GM19438 (cell line): Measurements from ENCODE around the gene STRBP.

Source experiments
- ATAC-seq: cut with Tn5 transposase; IDR thresholded peaks from one replicate; pipeline ENCODE4 v1.9.1; 2021; ENCODE audit warnings: low read depth; ENCODE audit not compliant: unreplicated experiment

The STRBP gene

DNA sequence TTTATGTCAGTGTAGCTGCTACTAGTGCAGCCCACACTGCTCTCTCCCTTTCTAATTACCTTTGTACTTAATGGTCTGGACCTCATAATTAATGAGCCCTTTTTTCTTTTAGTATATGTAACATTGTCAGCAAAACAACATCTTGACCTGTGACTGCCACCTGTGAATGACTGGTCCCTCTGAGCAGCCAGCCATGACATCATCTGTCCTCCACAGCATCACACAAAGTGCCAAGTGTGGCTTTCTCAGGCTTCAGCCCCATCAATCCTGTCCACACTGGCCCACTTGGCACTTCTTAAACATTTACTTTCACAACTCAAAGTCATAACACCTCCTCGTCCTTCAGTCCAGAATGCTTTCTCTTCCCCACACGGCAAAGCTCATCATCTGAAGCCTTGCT lies 130.2 kb downstream of the STRBP start:
- ATAC-seq = no peak

DNA sequence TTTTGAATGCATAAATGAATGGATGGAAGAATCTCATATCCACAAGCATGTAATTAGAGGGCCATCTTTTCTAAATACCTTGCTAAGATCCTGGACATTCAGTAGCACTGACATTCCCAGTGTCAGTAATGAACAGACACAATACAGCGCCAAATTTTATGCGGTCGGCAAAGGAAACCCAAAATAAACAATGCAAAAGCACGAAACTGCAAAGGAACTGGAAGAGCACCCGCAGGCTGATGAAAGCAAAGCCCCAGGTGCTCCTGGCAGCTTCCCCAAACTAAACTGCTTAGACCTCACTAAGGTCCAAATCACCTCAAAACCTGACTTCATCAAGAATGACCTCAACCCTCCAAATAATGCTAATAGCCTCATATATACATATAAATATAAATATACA lies 133.0 kb downstream of the STRBP start:
- no peak for ATAC-seq

DNA sequence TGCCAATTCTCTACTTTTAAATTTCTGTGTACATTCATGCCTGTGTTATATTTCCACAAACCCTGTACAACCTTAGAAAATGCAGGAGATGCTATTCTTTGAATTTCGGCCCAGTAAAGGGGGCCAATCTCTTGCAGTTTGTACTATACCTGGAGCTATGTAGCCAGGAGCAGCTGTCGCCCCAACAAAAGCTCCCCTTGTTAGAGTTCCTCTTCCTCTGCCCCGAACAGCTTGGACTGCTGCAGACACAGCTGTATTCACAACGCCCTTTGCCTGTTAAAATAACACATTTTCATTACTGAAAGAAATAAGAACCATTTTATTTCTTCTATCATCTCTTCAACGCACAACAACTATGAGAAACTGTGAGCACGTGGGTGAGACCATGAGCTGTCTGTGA lies 135.7 kb downstream of the STRBP start:
- no peak for ATAC-seq

GRCh38 chr9:123131993-123132392 lies 136.4 kb downstream of the STRBP start:
- no peak for ATAC-seq

GRCh38 chr9:123131258-123131657 lies 137.1 kb downstream of the STRBP start:
- ATAC-seq = no peak

DNA sequence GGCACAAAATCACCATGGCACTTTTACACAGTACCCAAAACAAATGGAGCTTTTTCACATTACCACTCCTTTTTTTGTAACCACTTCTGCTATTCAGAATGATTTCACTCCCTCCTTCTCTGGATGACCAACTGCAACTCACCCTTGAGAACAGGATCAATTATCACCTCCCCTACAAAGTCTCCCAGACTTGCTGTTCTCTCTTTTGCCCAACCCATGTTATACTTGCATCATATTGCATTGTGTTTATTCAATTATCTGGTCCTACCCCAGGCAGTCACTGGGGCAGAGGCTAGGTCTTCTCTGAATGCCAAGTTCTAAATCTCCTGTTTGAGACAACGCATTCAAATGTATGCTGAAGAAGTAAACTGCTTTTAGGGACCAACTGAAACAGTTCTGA lies 139.0 kb downstream of the STRBP start:
- ATAC-seq = no peak

GRCh38 chr9:123128591-123128990 lies 139.8 kb downstream of the STRBP start:
- ATAC-seq = no peak

- no peak for ATAC-seq
Observed at GRCh38 chr9:123127512-123128075, 140.8 kb downstream of the STRBP start.

GRCh38 chr9:123121457-123121856 lies 146.9 kb downstream of the STRBP start:
- ATAC-seq = no peak

DNA sequence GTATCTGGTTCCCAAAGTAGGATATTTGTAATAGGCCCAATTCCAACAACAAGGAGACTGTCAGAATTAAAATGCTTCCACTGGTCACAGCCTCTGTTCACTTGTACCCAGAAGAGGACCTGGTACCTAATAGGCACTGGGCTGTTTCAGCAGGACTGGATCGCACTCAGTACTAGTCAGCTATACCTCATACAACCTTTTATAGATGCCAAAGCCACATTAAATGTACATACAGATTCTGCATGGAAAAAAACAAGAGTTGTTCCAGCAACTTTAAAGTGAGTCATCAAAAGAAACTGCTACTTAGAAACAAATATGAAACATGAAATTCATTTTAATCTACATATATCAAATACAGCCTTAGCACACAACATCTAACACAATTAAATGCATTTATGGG lies 147.4 kb downstream of the STRBP start:
- no peak for ATAC-seq

DNA sequence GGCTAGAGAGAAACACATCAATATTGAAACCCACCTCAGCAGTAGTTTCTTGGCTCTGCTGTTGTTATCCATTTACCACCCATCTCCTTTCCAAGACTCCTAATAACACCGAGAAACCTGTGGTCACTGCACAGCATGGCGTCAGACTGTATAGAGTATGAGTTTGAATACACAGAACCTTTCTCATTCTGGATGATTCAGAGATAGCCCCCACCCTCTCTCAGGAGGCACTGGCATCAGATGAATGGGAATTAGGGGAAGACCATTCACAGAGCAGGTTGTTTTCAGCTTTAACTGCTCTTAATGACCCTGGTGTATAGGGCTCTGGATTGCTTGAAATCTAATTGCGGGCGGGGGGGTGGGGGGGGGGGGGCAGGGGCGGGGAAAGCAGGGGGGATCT lies 148.3 kb downstream of the STRBP start:
- no peak for ATAC-seq

DNA sequence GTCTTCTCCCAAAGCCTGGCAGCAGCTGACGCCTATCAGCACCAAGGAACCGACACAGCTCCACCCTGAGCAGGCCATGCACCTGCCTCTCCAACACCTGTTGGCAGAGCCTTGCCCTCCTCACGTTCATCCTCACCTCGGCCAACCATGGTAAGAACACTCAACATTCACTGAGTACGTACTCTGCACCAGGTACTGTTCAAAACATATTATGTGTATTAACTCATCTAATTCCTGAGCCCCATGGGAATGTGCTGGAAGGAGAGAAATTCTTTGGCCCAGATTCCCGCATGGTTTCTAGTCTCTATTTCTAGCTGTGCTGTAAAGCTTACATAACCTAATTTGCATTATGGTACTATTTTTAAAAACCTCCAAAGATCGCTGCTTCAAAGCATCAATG lies 148.8 kb downstream of the STRBP start:
- no peak for ATAC-seq

DNA sequence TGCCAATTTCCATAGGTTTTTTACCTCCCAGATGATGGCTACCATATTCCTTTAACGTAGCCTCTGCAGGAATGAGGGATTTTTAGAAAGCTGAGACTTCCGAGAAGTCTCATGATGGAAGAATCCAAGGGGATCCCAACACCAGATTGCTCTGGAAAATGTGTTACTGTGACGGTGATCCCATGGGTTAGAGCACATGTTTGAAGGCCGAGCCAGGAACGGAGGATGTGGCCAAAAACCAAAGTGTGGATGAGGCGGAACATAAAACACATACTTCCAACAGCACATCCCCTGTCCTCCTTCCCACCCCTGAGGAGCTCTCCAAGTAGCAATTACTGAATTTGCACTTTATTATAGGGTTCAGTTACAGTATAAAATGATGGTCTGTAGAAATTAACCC lies 152.3 kb downstream of the STRBP start:
- no peak for ATAC-seq

GRCh38 chr9:123115146-123115913 lies 153.1 kb downstream of the STRBP start:
- no peak for ATAC-seq

- no peak for ATAC-seq
Observed at GRCh38 chr9:123113185-123113584, 155.2 kb downstream of the STRBP start.

DNA sequence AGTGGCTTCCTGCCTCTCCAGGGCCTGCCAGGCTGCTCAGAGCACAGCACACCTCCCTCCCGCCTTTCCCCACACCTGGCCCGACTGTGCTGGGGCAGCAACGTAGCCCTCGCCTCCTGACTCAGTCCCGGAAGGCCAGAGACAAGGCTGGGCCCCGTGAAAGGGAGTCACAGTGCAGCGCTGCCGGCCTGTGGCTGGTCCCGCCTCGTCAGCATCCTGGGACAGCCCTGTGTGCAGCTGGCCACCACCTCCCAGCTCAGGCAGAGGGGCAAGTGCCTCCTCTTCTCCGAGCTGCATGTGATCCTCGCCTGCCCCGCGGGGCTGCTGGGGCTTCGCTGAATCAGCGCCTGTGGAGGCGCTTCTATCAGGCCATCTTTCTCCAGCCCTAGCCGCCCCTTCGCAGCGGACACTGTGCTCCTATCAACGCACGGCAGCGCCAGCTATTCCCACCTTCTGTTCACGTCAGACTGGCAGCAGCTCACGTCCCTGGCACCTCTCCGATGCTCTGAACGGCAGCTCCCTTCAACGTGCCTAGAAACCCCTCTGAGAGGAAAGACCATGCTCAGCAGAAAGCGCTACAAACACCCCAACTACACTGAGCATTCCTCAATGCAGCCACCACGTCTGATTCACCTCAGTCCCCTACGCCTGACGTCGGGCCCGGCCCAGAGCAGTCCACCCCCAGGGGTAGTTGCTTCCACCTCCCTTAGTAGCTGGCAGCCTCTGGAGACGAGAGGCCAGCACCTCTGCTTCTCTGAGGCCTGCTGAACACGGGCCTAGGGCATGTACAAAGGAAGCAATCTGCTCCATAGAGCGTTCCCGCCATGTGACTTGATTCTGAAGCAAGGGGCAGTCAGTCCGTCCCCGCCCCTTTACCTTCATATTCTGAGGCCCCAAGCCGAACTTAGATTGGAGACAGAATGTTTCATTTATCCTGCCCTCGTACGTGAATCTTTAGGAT lies 156.1 kb downstream of the STRBP start:
- peak; percentile 76 for ATAC-seq

DNA sequence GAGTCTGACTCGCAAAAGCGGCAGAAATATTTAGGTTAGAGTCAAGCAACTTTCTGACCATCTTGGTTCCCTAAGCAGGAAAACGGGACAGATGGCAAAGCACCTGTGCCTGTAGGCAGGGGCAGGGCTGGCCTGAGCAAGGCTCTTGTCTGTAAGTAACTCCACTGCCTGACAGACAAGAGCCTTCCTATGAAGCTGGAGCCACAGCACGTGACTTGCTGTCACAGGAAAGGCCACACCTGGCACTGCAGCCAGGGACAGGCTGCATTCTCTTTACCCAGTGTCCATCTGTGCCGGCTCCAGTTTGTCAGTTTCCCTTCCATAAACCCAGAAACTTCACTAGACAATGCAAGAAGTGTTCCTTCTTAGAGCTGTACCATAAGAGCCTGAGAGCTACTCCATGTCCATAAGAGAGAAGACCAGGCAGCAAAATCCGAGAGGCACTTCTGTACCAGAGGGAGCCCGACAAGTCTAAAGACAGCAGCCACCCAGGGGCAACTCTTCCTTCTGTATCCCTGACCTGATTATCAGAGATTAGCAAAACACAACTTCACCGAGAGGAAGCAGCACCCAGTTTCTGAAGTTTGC lies 156.9 kb downstream of the STRBP start:
- no peak for ATAC-seq

- no peak for ATAC-seq
Observed at GRCh38 chr9:123109540-123110279, 158.7 kb downstream of the STRBP start.

- ATAC-seq = no peak
Observed at GRCh38 chr9:123108976-123109375, 159.4 kb downstream of the STRBP start.

GRCh38 chr9:123107639-123108285 lies 160.6 kb downstream of the STRBP start:
- ATAC-seq = no peak
